Myocyte (in vitro differentiated cells): ENCODE results near the gene ACCS. TPM values are rescaled to one million over a fixed set of nuclear protein-coding genes. Genes with fewer than 3 reads are reported as not detected.

ENCODE experiments used
- DNase-seq: peaks from one replicate; pipeline ENCODE4 v3.0.0-alpha.2; 2012; ENCODE audit warnings: low read depth
- total RNA-seq: library from RNA; depleted of rRNA; stranded (reverse); fragments of >200 nt; gene quantifications from 2 replicates; pipeline ENCODE4 v1.2.3, GENCODE V29; 2014

Gene ACCS
- total RNA-seq, 1 donor from 2014 or later = 11.4 TPM

- DNase-seq = peak; percentile 55
These were observed 67.4 kb downstream of the ACCS start for GRCh38 chr11:44133335-44133946.

Other genes starting within 250 kb of the ACCS start
- 15.0 and 28.3 TPM in 2 replicates for gene ALKBH3, start 185.4 kb upstream of the ACCS start, total RNA-seq
- gene C11orf96, start 123.6 kb upstream of the ACCS start, total RNA-seq = 0.16 and 5.6 TPM in 2 replicates
- not detected in 2 replicates for gene ACCSL, start 18.3 kb upstream of the ACCS start, total RNA-seq
- gene EXT2, start 29.4 kb downstream of the ACCS start, total RNA-seq = 55.7 and 66.3 TPM in 2 replicates
- gene ALX4, start 243.9 kb downstream of the ACCS start, total RNA-seq = not detected in 2 replicates